ENCODE results near the gene SCN10A.

SCN10A gene

GRCh38 chr3:38816026-38816425, at the start of gene SCN10A:
SCN10A (minus strand) TSS chr3:38816217; CDS start chr3:38794010, 22,207 bp downstream.
- Histone ChIP-seq H3K4me1 (ENCODE audit: control insufficient read depth, insufficient read depth, low read length) (no peaks in the 10 kb centered on the region), H3K9me3 (ENCODE audit: control insufficient read depth, insufficient read depth, low read length) (no peaks in the 10 kb centered on the region), H3K9ac (ENCODE audit: low read depth, low read length) (no peak within 1 kb of the TSS), H3K36me3 (ENCODE audit: control insufficient read depth, insufficient read depth, low read length) (no peaks in the 10 kb centered on the region), H3K27ac (ENCODE audit: low read depth, low read length) (no peak within 1 kb of the TSS), H3K4me3 (ENCODE audit: low read depth, low read length) (no peak within 1 kb of the TSS), H3K27me3 (ENCODE audit: control insufficient read depth, insufficient read depth, low read length) (no peaks in the 10 kb centered on the region)

DNA sequence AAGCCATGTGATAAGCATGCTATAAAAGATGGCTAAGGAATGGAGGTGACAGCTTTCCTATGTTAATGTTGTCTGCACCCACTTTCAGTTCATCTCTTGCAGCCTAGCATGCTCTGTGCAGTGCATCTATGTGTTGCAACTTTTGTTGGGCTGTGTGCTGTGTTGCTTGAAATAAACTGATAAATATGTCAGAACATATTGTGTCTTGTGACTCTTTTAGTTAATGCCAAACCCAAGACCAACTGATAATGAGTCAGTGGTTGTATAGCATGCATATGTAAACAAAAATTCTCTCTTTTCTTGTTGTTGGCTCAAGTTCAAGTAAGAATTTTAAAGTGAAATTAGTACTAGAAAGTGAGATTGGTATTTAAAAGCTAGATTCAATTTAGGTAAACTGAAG, 37.0 kb upstream of the SCN10A start:
- H3K36me3 ChIP-seq (ENCODE audit: control insufficient read depth, insufficient read depth, low read length): no peaks in the 10 kb centered on the region

GRCh38 chr3:38843898-38844297, 27.9 kb upstream of the SCN10A start:
- H3K9me3 ChIP-seq (ENCODE audit: control insufficient read depth, insufficient read depth, low read length): no peaks in the 10 kb centered on the region
- H3K4me1 ChIP-seq (ENCODE audit: control insufficient read depth, insufficient read depth, low read length): no peaks in the 10 kb centered on the region
- H3K36me3 ChIP-seq (ENCODE audit: control insufficient read depth, insufficient read depth, low read length): no peaks in the 10 kb centered on the region
- H3K9ac ChIP-seq (ENCODE audit: low read depth, low read length): no peak overlapping the region
- H3K27ac ChIP-seq (ENCODE audit: low read depth, low read length): no peak overlapping the region
- no peak overlapping the region for H3K4me3 ChIP-seq (ENCODE audit: low read depth, low read length)
- no peaks in the 10 kb centered on the region for H3K27me3 ChIP-seq (ENCODE audit: control insufficient read depth, insufficient read depth, low read length)

More for the DNA sequence above, 37.0 kb upstream of the SCN10A start:
- Histone ChIP-seq H3K9ac (ENCODE audit: low read depth, low read length) (no peak overlapping the region), H3K27ac (ENCODE audit: low read depth, low read length) (no peak overlapping the region), H3K4me1 (ENCODE audit: control insufficient read depth, insufficient read depth, low read length) (no peaks in the 10 kb centered on the region), H3K27me3 (ENCODE audit: control insufficient read depth, insufficient read depth, low read length) (no peaks in the 10 kb centered on the region), H3K4me3 (ENCODE audit: low read depth, low read length) (no peak overlapping the region), H3K9me3 (ENCODE audit: control insufficient read depth, insufficient read depth, low read length) (no peaks in the 10 kb centered on the region)

DNA sequence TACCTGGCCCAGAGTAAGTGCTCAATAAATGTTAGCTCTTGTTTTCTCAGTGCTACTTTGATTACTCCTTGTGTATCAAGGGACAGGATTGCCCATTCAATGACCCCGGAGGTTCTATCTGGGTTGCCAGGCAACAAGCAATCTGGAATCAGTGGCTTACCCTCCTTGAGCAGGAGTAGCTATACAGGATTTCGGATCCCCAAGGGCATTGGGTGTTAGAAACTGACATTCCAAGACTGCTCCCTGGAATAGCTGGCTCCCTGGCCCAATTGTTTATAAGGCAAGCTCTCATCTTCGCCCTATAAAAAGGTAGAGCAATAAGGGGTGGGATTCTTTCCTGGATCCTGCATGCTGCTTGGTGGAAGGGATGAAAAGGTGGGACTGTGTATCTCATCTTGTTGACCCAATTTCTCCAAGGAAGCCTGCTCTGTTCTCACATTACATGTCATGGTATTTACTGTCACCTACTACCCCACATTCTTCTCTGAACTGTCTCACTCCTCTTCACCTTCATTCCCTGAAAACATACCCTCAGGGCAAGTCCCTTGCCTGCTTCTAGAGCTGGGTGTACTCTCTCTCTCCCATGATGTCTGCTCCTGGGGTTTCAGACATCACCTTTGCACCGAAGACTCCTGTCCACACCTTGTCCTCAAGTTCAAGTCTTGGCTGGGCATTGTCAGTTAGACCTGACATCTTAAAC, 26.4 kb upstream of the SCN10A start:
- Histone ChIP-seq H3K27me3 (ENCODE audit: control insufficient read depth, insufficient read depth, low read length) (no peaks in the 10 kb centered on the region), H3K9me3 (ENCODE audit: control insufficient read depth, insufficient read depth, low read length) (no peaks in the 10 kb centered on the region), H3K4me1 (ENCODE audit: control insufficient read depth, insufficient read depth, low read length) (no peaks in the 10 kb centered on the region)

GRCh38 chr3:38840987-38841386, 25.0 kb upstream of the SCN10A start:
- Histone ChIP-seq H3K36me3 (ENCODE audit: control insufficient read depth, insufficient read depth, low read length) (no peaks in the 10 kb centered on the region), H3K4me3 (ENCODE audit: low read depth, low read length) (no peak overlapping the region), H3K9ac (ENCODE audit: low read depth, low read length) (no peak overlapping the region), H3K9me3 (ENCODE audit: control insufficient read depth, insufficient read depth, low read length) (no peaks in the 10 kb centered on the region), H3K27ac (ENCODE audit: low read depth, low read length) (no peak overlapping the region), H3K4me1 (ENCODE audit: control insufficient read depth, insufficient read depth, low read length) (peaks cover 6% of the 10 kb centered on the region), H3K27me3 (ENCODE audit: control insufficient read depth, insufficient read depth, low read length) (no peaks in the 10 kb centered on the region)

More for the DNA sequence above, 26.4 kb upstream of the SCN10A start:
- Histone ChIP-seq H3K36me3 (ENCODE audit: control insufficient read depth, insufficient read depth, low read length) (no peaks in the 10 kb centered on the region), H3K27ac (ENCODE audit: low read depth, low read length) (no peak overlapping the region), H3K4me3 (ENCODE audit: low read depth, low read length) (no peak overlapping the region), H3K9ac (ENCODE audit: low read depth, low read length) (no peak overlapping the region)

GRCh38 chr3:38837358-38837757, 21.3 kb upstream of the SCN10A start:
- H3K9me3 ChIP-seq (ENCODE audit: control insufficient read depth, insufficient read depth, low read length): no peaks in the 10 kb centered on the region

DNA sequence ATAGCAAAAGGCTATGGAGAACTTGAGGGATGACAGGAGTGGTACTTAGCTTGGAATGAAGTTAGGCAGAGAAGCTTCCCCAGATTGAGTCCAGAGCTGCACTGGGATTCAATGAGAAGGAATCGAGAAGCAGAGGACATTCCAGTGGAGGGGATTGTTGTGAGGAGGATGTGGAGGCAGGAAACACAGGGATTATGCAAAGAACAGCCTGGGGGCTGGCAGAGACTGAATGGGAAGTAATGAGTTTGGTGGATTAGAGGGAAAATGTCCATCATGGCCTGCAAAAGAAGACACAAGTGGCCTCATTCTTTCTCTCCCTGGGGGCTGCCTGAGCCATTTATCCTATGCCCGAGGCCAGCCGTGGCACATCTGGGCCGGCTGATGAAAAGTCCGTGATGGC, 20.5 kb upstream of the SCN10A start:
- Histone ChIP-seq H3K4me3 (ENCODE audit: low read depth, low read length) (no peak overlapping the region), H3K27me3 (ENCODE audit: control insufficient read depth, insufficient read depth, low read length) (no peaks in the 10 kb centered on the region), H3K36me3 (ENCODE audit: control insufficient read depth, insufficient read depth, low read length) (no peaks in the 10 kb centered on the region), H3K4me1 (ENCODE audit: control insufficient read depth, insufficient read depth, low read length) (peaks cover 19% of the 10 kb centered on the region), H3K27ac (ENCODE audit: low read depth, low read length) (peak overlapping the region; percentile 13), H3K9ac (ENCODE audit: low read depth, low read length) (no peak overlapping the region), H3K9me3 (ENCODE audit: control insufficient read depth, insufficient read depth, low read length) (no peaks in the 10 kb centered on the region)

More at GRCh38 chr3:38837358-38837757, 21.3 kb upstream of the SCN10A start:
- Histone ChIP-seq H3K4me3 (ENCODE audit: low read depth, low read length) (no peak overlapping the region), H3K27ac (ENCODE audit: low read depth, low read length) (no peak overlapping the region), H3K9ac (ENCODE audit: low read depth, low read length) (no peak overlapping the region), H3K4me1 (ENCODE audit: control insufficient read depth, insufficient read depth, low read length) (peaks cover 19% of the 10 kb centered on the region), H3K36me3 (ENCODE audit: control insufficient read depth, insufficient read depth, low read length) (no peaks in the 10 kb centered on the region), H3K27me3 (ENCODE audit: control insufficient read depth, insufficient read depth, low read length) (no peaks in the 10 kb centered on the region)

DNA sequence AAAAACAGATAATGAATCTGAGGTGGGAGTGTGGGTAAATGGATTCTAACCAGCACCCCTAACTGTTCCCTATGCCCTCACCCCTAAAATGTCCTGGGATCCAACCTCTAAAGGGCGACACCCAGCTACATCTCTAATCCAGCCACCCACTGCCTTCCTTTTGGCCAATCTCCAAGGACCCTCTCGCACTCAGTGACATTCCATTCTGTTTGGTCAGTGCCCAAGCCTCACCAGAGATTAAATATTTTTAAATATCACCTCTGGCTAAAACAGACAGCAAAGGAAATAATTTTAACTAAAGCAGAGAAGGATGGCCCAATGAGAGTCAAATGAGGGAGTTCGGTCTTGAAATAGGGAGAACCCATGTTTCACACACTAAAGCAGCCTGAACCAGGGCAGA, 19.9 kb upstream of the SCN10A start:
- peaks cover 19% of the 10 kb centered on the region for H3K4me1 ChIP-seq (ENCODE audit: control insufficient read depth, insufficient read depth, low read length)

DNA sequence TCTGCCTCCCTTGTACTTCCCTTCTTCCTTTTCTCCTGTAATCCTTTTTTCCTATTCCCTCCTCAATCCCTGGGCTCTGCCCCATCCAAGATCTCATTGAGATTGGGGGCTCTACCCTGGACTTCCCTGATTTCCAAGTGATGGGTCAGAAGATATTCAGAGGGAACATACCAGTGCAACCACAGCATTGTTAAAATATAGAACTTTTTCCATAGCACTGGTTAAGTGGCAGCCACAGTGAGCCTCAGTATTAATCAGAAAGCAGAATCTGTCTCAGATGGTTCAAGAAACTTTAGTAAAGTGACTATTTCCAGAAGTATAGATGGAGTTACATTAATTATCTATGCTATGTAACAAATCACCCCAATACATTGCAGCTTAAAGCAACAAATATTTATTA, 18.7 kb upstream of the SCN10A start:
- H3K27me3 ChIP-seq (ENCODE audit: control insufficient read depth, insufficient read depth, low read length): no peaks in the 10 kb centered on the region
- H3K27ac ChIP-seq (ENCODE audit: low read depth, low read length): peak overlapping the region; percentile 93
- H3K4me3 ChIP-seq (ENCODE audit: low read depth, low read length): no peak overlapping the region
- no peaks in the 10 kb centered on the region for H3K9me3 ChIP-seq (ENCODE audit: control insufficient read depth, insufficient read depth, low read length)
- peaks cover 19% of the 10 kb centered on the region for H3K4me1 ChIP-seq (ENCODE audit: control insufficient read depth, insufficient read depth, low read length)
- H3K9ac ChIP-seq (ENCODE audit: low read depth, low read length): no peak overlapping the region
- no peaks in the 10 kb centered on the region for H3K36me3 ChIP-seq (ENCODE audit: control insufficient read depth, insufficient read depth, low read length)

More for the DNA sequence above, 19.9 kb upstream of the SCN10A start:
- no peak overlapping the region for H3K4me3 ChIP-seq (ENCODE audit: low read depth, low read length)
- H3K27ac ChIP-seq (ENCODE audit: low read depth, low read length): peak overlapping the region; percentile 93
- H3K9me3 ChIP-seq (ENCODE audit: control insufficient read depth, insufficient read depth, low read length): no peaks in the 10 kb centered on the region
- no peak overlapping the region for H3K9ac ChIP-seq (ENCODE audit: low read depth, low read length)
- H3K27me3 ChIP-seq (ENCODE audit: control insufficient read depth, insufficient read depth, low read length): no peaks in the 10 kb centered on the region
- no peaks in the 10 kb centered on the region for H3K36me3 ChIP-seq (ENCODE audit: control insufficient read depth, insufficient read depth, low read length)

GRCh38 chr3:38834110-38834509, 18.1 kb upstream of the SCN10A start:
- peak overlapping the region; percentile 93 for H3K27ac ChIP-seq (ENCODE audit: low read depth, low read length)
- H3K27me3 ChIP-seq (ENCODE audit: control insufficient read depth, insufficient read depth, low read length): no peaks in the 10 kb centered on the region
- peaks cover 19% of the 10 kb centered on the region for H3K4me1 ChIP-seq (ENCODE audit: control insufficient read depth, insufficient read depth, low read length)
- H3K4me3 ChIP-seq (ENCODE audit: low read depth, low read length): no peak overlapping the region
- H3K36me3 ChIP-seq (ENCODE audit: control insufficient read depth, insufficient read depth, low read length): no peaks in the 10 kb centered on the region
- H3K9me3 ChIP-seq (ENCODE audit: control insufficient read depth, insufficient read depth, low read length): no peaks in the 10 kb centered on the region
- H3K9ac ChIP-seq (ENCODE audit: low read depth, low read length): no peak overlapping the region

DNA sequence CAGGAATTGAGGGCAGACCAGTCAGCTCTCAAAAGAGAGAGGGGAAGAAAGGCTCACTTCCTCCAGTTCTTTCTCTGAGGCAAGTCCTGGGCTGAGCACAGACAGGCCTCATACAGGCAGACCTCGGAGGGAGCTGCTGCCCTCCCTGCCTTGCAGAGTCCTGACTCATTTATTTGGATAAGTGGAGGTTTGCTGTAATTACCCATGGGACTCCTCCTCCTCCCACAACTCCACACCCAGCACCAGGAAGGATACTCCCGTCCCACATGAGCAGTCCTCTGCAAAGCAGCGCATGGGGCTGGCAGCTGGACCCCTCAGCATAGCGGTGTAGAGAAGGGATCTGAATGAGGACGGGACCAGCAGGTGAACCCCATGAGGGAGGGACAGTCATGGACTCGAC, 13.4 kb upstream of the SCN10A start:
- Histone ChIP-seq H3K4me3 (ENCODE audit: low read depth, low read length) (no peak overlapping the region), H3K4me1 (ENCODE audit: control insufficient read depth, insufficient read depth, low read length) (peaks cover 6% of the 10 kb centered on the region), H3K9ac (ENCODE audit: low read depth, low read length) (no peak overlapping the region), H3K36me3 (ENCODE audit: control insufficient read depth, insufficient read depth, low read length) (no peaks in the 10 kb centered on the region), H3K27me3 (ENCODE audit: control insufficient read depth, insufficient read depth, low read length) (no peaks in the 10 kb centered on the region), H3K27ac (ENCODE audit: low read depth, low read length) (no peak overlapping the region), H3K9me3 (ENCODE audit: control insufficient read depth, insufficient read depth, low read length) (no peaks in the 10 kb centered on the region)

Measured in HUES48 (cell line).